DMS153 treated with DMSO at 0.1 percent for 48 hours (cell line): Measurements from ENCODE around the gene FXYD2.
"Not testable (repeated sequence)": the region's sequence is repeated elsewhere in the genome, so short reads cannot be mapped to it uniquely, and the experiment has no call there.

Source experiments
- DNase-seq: peaks from one replicate; lab custom pipeline; 2025; ENCODE audit not compliant: unreplicated experiment; lab: John Stamatoyannopoulos, UW

The FXYD2 gene

DNA sequence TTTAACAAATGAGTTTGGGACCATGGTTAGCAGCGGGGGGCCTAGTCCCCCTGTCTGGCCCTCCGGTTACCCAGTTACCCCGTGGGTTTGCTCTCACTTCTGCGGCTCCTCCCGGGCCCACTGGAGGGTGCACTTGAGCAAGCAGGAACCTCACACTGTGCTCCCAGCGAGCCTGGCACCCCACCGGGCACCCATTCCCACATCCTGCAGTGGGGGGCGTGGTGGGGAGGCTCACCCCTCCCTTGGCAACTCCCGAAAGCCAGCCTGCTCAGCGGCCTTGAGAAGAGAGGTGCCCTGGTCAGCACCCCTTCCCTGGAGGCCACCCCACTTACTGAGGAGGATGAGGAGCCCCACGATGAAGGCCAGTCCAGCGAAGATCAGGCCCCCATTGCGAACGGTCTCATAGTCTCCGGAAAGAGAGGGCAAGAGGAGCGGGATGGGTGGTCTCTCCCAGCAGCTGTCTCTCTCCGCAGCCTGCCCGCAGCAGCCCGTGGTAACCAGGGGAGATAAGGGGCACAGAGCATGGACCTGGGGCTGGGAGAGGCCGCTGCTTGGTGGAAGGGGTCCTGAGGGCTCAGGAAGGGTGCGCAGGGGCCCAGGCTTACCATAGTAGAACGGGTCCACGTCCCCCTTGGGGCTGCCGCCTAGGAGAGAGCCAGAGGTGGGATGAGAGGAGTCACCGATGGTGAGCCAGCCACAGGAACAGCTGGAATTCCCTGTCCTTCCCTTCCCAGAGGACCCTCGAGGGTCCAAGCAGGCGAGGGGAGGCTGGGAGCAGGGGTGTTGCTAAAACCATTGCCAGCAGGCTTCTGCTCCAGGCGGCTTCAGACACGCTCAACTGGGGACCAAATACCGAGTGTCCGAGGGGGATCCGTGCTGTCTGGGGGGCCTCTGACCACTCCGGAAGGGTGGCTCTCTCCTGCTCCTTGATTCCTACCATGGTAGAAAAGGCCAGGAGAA is 2.2 kb downstream of the FXYD2 start:
- DNase-seq = no peak

- no peak for DNase-seq
Measured at GRCh38 chr11:117821431-117821830, 3.1 kb downstream of the FXYD2 start.

DNA sequence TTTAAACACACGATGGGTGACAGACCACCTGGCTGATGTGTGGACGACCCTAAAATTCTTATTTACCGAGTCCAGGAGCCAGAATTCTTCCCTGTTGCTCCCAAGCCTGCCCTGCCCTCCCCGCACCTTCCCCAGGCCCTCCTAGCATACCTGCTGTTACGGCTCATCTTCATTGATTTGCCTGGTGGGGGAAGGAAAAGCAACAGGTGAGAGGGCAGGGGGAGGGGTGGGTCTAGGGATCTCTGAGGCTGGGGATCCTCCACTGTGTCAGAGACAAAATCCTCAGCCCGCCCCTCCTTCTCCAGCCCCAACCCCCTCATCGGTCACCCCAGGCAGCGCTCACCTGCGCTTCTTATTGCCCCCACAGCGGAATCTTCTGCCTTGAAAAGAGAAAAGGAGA is 4.0 kb downstream of the FXYD2 start:
- no peak for DNase-seq

- peak; percentile 65 for DNase-seq
Measured at GRCh38 chr11:117820071-117820470, 4.5 kb downstream of the FXYD2 start.

GRCh38 chr11:117819096-117820040 is 5.2 kb downstream of the FXYD2 start:
- DNase-seq = peak; percentile 75

- DNase-seq = no peak
Measured at GRCh38 chr11:117818041-117818873, 6.3 kb downstream of the FXYD2 start.

DNA sequence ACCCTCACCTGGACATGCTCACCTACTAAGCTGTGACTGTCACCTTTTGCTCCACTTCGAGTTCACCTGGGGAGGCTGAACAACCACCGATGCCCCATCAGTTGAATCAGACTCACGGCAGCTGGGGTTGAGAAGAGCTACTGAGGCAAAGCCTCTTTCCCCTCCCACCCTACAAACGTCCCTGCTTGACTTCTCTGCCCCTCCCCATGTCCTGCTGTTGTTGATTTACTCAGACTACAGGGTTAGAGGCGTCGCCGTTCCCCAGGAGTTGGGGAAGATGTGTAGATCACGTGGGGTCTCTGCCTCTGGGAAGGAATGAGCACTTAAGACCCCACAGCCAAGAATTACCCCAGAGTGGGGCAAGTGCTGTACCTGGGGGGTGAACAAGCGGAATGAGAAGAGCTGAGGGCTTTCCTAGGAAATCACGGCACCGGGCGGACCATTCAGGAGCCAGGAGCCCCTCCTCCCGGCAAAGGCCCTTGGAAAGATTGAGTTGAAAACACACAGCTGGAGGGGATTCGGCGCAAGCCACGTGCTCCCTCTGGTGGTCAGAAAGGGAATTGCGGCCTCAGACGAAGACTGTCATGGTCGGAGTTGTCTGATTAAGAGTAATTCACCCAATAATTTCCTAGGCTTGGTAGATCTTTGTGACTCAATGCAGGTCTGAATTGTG is 7.0 kb downstream of the FXYD2 start:
- peak; percentile 55 for DNase-seq

GRCh38 chr11:117816846-117817367 is 7.6 kb downstream of the FXYD2 start:
- DNase-seq = no peak

GRCh38 chr11:117816151-117816741 is 8.3 kb downstream of the FXYD2 start:
- DNase-seq = no peak

- DNase-seq = no peak
Measured at GRCh38 chr11:117815262-117815803, 9.2 kb downstream of the FXYD2 start.

DNA sequence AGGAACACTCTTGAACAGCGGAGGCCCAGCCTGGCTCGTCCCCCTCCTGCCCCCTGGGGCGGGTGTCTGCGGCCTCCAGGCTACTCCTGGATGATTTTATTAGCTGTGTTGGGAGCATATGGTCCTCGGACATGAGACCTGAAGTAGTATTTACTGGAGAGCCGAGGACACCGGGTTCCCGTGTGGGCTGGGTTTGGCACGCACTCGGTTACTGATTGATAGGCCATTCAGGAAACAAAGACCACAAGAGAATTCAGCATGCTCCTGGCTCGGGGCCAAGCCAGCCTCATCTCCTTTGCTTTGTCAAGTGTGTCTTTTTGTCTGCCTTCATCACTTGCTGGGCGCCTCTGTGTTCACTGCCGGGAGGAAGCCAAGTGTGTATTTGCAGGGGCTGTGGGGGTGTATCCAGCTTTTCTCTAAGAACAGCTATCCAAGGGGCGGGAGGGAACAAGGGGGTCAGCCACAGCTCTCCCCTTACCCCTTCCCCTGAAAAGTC is 9.7 kb downstream of the FXYD2 start:
- peak; percentile 92 for DNase-seq

DNA sequence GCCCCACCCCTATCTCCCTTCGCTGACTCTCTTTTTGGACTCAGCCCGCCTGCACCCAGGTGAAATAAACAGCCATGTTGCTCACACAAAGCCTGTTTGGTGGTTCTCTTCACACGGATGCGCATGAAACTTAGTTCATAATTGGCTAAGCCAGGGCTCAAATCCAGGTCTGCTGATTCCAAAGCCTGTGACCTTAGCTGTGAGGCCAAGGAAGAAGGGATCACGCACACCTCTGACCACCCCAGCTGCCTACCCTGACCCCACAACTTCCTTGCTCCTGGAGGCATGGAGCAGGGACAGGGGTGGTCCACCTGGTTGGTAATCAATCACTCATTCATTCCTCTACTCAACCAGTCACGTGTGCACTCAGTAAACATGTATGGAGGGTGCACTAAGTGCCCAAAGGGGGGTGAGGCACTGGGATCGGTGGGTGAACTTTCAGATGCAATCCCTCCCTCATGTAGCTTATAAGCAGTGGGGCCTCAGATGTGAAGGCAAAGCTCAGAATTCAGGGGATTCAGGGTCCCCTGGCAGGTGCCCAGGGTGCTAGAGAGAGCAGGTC is 10.3 kb downstream of the FXYD2 start:
- no peak for DNase-seq

DNA sequence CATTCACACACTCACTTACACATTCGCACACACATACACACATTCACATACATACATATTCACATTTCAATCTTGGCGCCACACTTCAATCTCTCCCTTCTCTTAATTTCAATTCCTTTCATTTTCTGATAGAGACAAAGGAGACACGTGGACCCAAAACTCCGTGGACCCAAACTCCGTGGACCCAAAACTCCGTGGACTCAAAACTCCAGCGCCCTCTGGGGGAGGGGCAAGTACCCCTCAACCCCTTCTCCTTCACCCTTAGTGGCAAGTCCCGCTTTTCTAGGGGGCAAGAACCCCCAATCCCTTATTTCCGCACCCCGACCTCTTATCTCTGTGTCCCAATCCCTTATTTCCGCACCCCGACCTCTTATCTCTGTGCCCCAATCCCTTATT is 14.5 kb downstream of the FXYD2 start:
- not testable (repeated sequence) for DNase-seq

DNA sequence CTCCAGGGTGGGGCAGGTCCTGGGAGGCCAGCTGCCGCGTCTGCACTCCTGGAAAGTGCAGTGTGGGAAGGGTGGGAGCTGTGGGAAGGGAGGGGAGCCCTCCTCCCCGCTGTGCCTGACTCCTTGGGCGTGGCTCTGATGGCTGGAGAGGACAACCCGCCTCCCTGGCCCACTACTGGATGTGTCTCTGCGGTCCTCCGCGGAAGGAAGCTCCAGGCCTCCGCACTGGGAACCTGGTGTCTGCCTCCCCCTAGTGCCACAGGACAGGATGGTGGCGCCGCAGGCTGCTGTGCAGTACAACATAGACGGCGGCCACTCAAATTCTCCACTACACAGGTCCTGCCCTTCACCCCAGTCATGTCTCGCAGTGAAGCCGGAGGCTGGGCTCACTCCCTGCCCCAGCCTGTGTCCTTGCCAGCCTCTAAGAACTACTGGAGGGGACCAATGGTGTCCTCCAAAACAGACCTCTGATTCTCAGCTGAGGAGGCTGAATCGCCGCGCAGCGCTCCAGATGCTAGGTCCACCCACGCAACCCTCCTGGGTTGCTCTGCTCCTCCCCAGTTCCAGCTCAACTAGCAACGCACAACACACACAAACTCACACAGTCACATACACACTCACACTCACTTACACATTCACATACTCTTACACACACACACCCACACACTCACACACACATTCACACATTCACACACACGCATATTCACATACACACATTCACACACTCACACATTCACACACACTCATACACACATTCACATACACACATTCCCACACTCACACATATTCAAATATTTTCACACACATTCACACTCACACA is 15.1 kb downstream of the FXYD2 start:
- peak; percentile 76 for DNase-seq

GRCh38 chr11:117808784-117809183 is 15.8 kb downstream of the FXYD2 start:
- no peak for DNase-seq

GRCh38 chr11:117807482-117808327 is 16.8 kb downstream of the FXYD2 start:
- DNase-seq = peak; percentile 54

DNA sequence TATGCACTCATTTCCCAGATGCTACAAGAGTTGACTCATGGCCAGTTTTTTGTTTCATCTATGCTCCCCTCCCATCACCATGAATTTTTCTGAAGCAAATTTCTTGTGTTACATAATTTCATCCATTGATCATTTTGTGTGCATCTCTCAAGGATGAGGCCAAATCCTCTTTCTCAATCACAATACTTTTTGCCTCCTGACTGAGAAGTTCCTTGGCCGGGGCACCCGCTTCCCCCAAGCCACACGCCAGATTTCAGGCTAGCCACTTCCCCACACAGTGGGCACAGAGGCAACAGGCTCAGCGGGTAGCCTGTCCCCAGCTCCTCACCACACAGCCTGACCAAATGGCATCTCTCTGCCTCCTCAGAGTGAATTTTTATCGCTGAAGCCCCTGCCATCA is 17.7 kb downstream of the FXYD2 start:
- no peak for DNase-seq
